ENCODE measurements around the gene CFI. TPM values are rescaled to one million over a fixed set of nuclear protein-coding genes. Genes with fewer than 3 reads are reported as not detected.

CFI gene
- total RNA-seq, 1 donor, result 17.3 TPM

GRCh38 chr4:109738104-109738872 lies 63.5 kb downstream of the CFI start:
- no peak overlapping the region for H3K4me3 ChIP-seq (ENCODE audit: low read depth, low read length)
- TF ChIP-seq, protein P1, sequence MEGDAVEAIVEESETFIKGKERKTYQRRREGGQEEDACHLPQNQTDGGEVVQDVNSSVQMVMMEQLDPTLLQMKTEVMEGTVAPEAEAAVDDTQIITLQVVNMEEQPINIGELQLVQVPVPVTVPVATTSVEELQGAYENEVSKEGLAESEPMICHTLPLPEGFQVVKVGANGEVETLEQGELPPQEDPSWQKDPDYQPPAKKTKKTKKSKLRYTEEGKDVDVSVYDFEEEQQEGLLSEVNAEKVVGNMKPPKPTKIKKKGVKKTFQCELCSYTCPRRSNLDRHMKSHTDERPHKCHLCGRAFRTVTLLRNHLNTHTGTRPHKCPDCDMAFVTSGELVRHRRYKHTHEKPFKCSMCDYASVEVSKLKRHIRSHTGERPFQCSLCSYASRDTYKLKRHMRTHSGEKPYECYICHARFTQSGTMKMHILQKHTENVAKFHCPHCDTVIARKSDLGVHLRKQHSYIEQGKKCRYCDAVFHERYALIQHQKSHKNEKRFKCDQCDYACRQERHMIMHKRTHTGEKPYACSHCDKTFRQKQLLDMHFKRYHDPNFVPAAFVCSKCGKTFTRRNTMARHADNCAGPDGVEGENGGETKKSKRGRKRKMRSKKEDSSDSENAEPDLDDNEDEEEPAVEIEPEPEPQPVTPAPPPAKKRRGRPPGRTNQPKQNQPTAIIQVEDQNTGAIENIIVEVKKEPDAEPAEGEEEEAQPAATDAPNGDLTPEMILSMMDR (IDR thresholded peaks at IDR 0.05; ENCODE audit: insufficient read depth, low read depth, low read length), result no peak
- no peak for DNase-seq (ENCODE audit: low read depth)

GRCh38 chr4:109735566-109736365 lies 66.0 kb downstream of the CFI start:
- no peak overlapping the region for H3K4me3 ChIP-seq (ENCODE audit: low read depth, low read length)
- TF ChIP-seq, protein P1 (IDR thresholded peaks at IDR 0.05; ENCODE audit: insufficient read depth, low read depth, low read length), result no peak
- peak; percentile 56 for DNase-seq (ENCODE audit: low read depth)

DNA sequence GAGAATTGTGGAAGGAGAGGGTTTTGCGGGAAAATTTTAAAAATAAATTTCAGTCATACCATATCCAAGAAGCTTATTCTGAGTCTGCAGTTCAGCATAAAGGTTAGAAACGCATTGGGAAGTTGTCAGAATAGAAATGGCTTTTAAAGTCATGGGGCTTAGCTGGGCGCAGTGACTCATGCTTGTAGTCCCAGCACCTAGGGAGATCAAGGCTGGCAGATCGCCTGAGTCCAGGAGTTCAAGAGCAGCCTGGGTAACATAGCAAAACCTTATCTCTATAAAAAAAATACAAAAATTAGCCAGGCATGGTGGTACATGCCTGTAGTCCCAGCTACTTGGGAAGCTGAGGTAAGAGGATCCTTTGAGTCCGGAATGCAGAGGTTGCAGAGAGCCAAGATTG lies 68.1 kb downstream of the CFI start:
- no peak for DNase-seq (ENCODE audit: low read depth)
- TF ChIP-seq, protein P1 (IDR thresholded peaks at IDR 0.05; ENCODE audit: insufficient read depth, low read depth, low read length), result no peak

GRCh38 chr4:109730619-109731545 lies 70.9 kb downstream of the CFI start:
- DNase-seq (ENCODE audit: low read depth), result peak; percentile 24
- TF ChIP-seq, protein P1 (IDR thresholded peaks at IDR 0.05; ENCODE audit: insufficient read depth, low read depth, low read length), result no peak
- H3K4me3 ChIP-seq (ENCODE audit: low read depth, low read length), result peak overlapping the region; percentile 90

More for the DNA sequence above, 68.1 kb downstream of the CFI start:
- H3K4me3 ChIP-seq (ENCODE audit: low read depth, low read length), result no peak overlapping the region

DNA sequence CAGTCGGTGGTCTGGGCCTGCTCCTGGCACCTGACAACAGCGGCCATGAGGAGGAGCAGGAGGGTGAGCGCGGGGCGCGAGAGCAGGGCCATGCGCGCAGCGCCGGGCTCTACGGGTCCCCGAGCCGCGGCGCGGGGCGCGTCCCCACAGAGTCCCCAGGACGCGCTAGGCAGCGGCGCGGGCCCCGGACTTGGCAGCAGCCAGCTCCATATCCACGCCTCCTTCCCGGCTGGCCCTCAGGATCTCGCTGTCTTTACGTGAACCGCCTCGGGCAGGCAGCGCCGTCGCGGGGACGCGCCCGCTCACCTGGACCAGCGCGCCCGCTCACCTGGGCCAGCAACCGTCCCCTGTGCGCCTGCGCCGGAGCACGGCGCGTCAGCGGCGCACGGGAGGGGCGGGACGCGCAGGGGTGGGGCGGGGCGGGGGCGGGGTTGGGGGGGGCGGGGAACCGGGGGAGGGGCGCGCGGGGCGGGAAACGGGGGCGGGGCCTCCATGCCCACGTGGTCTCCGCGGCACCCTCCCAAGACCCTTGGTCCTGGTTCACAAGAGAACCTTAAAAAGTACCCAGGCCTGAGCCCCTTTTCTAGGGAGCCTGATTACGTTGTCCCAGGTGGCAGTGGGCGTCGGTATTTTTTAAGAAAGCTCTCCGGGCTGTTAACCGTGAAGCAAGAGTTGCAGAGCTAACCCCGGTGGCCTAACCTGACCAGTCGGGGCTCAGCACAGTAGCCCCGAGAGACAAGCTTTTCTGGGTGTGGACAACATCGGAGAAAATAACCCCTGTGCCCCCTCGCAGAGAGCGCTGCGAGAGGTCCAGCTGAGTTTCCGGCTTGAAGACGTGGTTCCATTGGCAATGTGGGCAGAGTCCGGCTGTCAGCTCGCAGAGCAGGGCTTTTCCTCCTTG lies 71.8 kb downstream of the CFI start, which contains the start of gene PLA2G12A:
Gene PLA2G12A, minus strand, starts transcription at position 353 of the 901 bp plus-strand sequence. Its CDS starts 261 bp downstream, at position 92.
- DNase-seq (ENCODE audit: low read depth), result peak; percentile 58

More for the DNA sequence above, 71.8 kb downstream of the CFI start, which contains the start of gene PLA2G12A:
- H3K4me3 ChIP-seq (ENCODE audit: low read depth, low read length), result peak within 1 kb of the TSS; percentile 90
- TF ChIP-seq, protein P1 (IDR thresholded peaks at IDR 0.05; ENCODE audit: insufficient read depth, low read depth, low read length), result no peak

Data from fibroblast of villous mesenchyme (primary cell).